Measurements from ENCODE around the gene CASP8.

CASP8 gene

GRCh38 chr2:201260302-201260800, at the start of gene CASP8:
Gene CASP8, plus strand, starts transcription at chr2:201260536. Its CDS starts 5,951 bp downstream, at chr2:201266487.
- peak; percentile 3 for DNase-seq

- no peak for DNase-seq
Observed at GRCh38 chr2:201215963-201216362, 44.4 kb upstream of the CASP8 start.

DNA sequence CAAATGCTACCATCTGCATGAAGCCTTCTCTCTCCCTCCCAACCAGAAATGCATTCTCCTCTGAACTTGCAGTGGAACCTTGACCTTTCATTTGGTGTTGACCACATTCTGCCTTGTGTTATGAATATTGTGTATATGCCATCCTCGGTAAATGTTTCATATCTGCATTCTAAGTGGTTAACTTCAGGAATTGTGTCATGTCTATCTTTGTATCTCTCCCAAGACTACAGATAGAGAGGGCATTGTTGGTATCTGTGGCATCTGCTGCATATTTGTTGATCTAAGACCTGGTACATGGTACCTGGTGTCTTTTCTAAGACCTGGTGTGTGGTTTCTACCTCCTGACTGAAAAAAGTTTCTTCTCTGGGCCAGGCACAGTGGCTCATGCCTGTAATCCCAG, 43.4 kb upstream of the CASP8 start:
- no peak for DNase-seq

- no peak for DNase-seq
Observed at GRCh38 chr2:201218780-201219179, 41.6 kb upstream of the CASP8 start.

GRCh38 chr2:201219328-201220096, 40.8 kb upstream of the CASP8 start:
- DNase-seq = no peak

GRCh38 chr2:201220102-201220570, 40.2 kb upstream of the CASP8 start:
- DNase-seq = no peak

GRCh38 chr2:201223089-201224073, 37.0 kb upstream of the CASP8 start:
- DNase-seq = no peak

GRCh38 chr2:201228271-201228911, 31.9 kb upstream of the CASP8 start:
- no peak for DNase-seq

GRCh38 chr2:201228912-201229290, 31.4 kb upstream of the CASP8 start:
- no peak for DNase-seq

GRCh38 chr2:201231781-201232466, 28.4 kb upstream of the CASP8 start:
- DNase-seq = peak; percentile 65

GRCh38 chr2:201232467-201232815, 27.9 kb upstream of the CASP8 start:
- no peak for DNase-seq

GRCh38 chr2:201233192-201233811, 27.0 kb upstream of the CASP8 start:
- DNase-seq = no peak

- DNase-seq = no peak
Observed at GRCh38 chr2:201233812-201234662, 26.3 kb upstream of the CASP8 start.

DNA sequence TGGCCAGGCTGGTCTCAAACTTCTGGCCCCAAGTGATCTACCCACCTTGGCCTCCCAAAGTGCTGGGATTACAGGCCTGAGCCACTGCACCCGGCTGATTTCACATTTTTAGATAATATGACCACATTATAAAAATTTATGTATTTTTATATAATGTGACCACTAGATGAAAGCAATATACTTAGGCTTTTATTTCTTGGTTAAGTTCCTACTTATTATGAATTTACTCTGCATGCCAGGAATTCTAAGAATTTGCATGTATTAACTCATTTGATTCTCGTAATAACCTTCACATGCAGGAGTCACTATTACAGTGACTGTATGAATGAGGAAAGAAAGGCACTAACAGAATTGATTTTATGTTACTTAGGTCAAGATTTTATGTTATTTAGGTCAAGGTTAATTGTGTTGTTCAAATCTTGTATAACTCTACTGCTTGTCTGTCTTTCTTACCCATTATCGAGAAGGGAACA, 25.6 kb upstream of the CASP8 start:
- DNase-seq = no peak

DNA sequence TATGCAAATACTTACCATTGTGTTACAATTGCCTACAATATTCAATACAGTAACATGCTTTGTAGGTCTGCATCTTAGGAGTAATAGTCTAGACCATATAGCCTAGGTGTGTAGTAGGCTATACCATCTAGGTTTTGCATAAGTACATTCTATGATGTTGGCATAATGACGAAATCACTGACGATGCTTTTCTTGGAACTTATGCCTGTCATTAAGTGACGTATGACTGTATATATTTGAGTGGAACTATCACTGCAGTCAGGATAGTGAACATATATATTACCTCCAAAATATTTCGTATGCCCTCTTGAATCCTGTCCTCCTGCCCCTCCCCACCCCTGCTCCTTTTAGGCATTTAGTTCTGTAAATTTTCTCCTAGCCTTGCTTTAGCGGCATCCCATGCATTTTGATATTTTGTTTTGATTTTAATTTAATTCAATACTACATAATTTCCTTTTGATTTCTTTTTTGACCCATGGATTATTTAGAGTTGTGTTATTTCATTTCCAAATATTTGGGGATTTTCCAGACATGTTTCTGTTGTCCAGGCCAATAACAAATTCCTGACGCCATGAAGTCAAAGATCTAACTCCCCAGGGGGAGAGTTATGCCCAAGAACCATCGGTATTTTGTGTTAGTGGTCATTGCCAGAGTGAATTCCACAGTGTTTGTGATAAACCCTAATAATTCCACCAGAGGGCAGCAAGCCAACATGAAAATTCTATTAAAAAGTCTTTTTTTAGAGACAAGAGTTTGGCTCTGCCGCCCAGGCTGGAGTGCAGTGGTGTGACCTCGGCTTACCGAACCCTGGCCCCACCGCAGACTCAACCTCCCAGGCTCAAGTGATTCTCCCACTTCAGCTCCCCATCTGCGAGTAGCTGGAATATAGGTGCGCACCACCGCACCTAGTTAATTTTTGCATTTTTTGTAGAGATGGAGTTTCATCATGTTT, 24.2 kb upstream of the CASP8 start:
- DNase-seq = peak; percentile 70

DNA sequence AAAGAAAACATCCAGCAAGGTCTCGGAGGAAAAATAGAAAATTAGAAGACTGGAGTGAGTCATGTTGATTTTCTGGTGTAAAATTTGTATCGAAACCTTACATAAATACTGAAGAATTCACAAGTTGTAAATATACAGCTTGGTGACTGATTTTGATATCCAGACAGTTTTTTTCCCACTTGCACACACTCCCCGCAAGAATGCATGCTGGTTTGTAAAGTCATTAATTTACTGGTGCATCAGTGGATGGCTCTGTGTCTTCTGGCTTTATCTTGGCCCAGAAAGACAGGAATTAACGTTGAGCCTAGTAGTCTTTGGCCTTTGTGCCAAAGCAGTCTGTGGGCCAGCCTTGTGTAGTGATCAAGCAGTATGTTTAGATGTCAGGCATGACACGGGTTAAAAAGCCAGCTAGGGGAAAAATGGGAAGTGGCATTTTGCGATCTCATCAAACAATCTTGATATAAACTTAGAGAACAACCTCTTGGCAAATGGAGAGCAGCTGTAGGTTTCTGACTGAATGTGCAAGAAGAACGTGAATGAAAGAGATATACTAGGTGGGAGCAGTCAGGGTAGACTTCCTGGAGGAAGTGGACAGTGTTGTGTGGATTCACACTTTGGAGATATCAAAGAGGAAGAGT, 22.7 kb upstream of the CASP8 start:
- DNase-seq = no peak

GRCh38 chr2:201239167-201239935, 21.0 kb upstream of the CASP8 start:
- peak; percentile 16 for DNase-seq

GRCh38 chr2:201242571-201243277, 17.6 kb upstream of the CASP8 start:
- DNase-seq = no peak

Measured in midbrain (tissue), 1 donor.